IPS-18a (cell line): ENCODE data around the gene CABLES1.

Experiments used
- H3K27ac ChIP-seq: one replicate; pipeline ENCODE4 v1.5.1; 2013; ENCODE audit warnings: low read length
- H3K27me3 ChIP-seq: one replicate; pipeline ENCODE4 v1.6.1; 2013; ENCODE audit warnings: mild to moderate bottlenecking, low read length; ENCODE audit not compliant: control insufficient read depth, insufficient read depth
- H3K36me3 ChIP-seq: one replicate; pipeline ENCODE4 v1.6.1; 2013; ENCODE audit warnings: low read depth, low read length; ENCODE audit not compliant: control insufficient read depth
- H3K4me1 ChIP-seq: one replicate; pipeline ENCODE4 v1.6.1; 2013; ENCODE audit warnings: low read depth, low read length; ENCODE audit not compliant: control insufficient read depth
- H3K4me3 ChIP-seq: one replicate; pipeline ENCODE4 v1.5.1; 2013; ENCODE audit warnings: low read length
- H3K9ac ChIP-seq: one replicate; pipeline ENCODE4 v1.6.1; 2013; ENCODE audit warnings: mild to moderate bottlenecking, low read length, moderate library complexity
- H3K9me3 ChIP-seq: one replicate; pipeline ENCODE4 v1.6.1; 2013; ENCODE audit warnings: low read depth, low read length; ENCODE audit not compliant: control insufficient read depth

Gene CABLES1

GRCh38 chr18:23136326-23137096 is 1.2 kb downstream of the CABLES1 start:
- Histone ChIP-seq H3K27ac (no peak overlapping the region), H3K4me1 (peaks cover 42% of the 10 kb centered on the region), H3K4me3 (peak overlapping the region; percentile 70), H3K9ac (peak overlapping the region; percentile 74), H3K27me3 (peaks cover 21% of the 10 kb centered on the region), H3K9me3 (no peaks in the 10 kb centered on the region), H3K36me3 (peaks cover 8% of the 10 kb centered on the region)

GRCh38 chr18:23137097-23137635 is 1.9 kb downstream of the CABLES1 start:
- peaks cover 21% of the 10 kb centered on the region for H3K27me3 ChIP-seq
- H3K36me3 ChIP-seq: peaks cover 8% of the 10 kb centered on the region
- peaks cover 38% of the 10 kb centered on the region for H3K4me1 ChIP-seq
- no peaks in the 10 kb centered on the region for H3K9me3 ChIP-seq
- H3K4me3 ChIP-seq: peak overlapping the region; percentile 70
- peak overlapping the region; percentile 74 for H3K9ac ChIP-seq
- H3K27ac ChIP-seq: no peak overlapping the region

- H3K27ac ChIP-seq: no peak overlapping the region
- peaks cover 21% of the 10 kb centered on the region for H3K27me3 ChIP-seq
- H3K4me1 ChIP-seq: peaks cover 38% of the 10 kb centered on the region
- H3K9me3 ChIP-seq: no peaks in the 10 kb centered on the region
- peaks cover 8% of the 10 kb centered on the region for H3K36me3 ChIP-seq
- no peak overlapping the region for H3K9ac ChIP-seq
- peak overlapping the region; percentile 70 for H3K4me3 ChIP-seq
These were observed 2.5 kb downstream of the CABLES1 start for GRCh38 chr18:23137788-23138216.

- peaks cover 21% of the 10 kb centered on the region for H3K27me3 ChIP-seq
- H3K27ac ChIP-seq: no peak overlapping the region
- peaks cover 38% of the 10 kb centered on the region for H3K4me1 ChIP-seq
- no peak overlapping the region for H3K4me3 ChIP-seq
- no peaks in the 10 kb centered on the region for H3K9me3 ChIP-seq
- H3K36me3 ChIP-seq: peaks cover 8% of the 10 kb centered on the region
- H3K9ac ChIP-seq: no peak overlapping the region
These were observed 3.2 kb downstream of the CABLES1 start for GRCh38 chr18:23138471-23138870.

DNA sequence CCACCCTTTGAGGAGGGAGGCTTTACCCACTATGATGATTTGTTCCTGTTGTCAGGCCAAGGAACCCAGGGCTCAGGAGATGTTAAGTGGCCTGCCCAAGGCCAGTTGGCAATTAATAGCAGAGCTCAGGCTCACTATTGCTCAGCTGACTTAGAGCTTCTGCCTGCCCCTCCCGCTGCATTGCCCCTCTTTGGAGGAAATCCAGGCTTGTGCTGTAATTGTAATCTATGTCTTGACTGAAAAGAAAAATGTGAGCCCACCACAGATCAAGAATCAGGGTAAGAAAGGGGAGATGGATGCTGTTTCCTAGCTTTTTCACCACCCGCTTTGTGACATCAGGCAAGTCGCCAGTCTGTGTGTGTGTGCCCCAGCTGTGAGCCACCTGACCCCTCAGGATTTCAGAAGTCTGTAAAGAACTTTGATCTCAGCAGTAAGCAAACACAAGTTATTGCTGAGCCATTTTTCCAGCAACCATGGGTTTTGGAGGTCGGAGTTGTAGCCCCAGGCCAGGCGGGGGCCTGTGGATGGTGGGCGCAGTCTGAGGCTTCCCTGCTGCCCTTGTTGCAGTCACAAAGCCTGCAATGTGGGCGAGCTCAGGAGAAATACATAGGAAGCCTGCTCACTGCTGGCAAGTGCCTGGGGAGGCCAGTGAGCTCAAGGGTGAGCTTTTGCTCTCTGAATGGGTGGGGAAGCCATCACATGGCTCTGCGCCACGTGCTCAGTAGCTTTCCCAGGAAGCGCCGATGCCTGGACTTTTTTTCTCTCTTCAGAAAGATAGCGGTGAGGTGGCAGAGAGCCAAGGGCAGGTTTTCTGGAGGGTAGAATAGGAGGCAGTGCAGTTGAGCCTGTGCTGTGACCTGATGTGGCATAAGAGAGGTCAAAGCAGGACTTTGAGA is 6.1 kb downstream of the CABLES1 start:
- peaks cover 13% of the 10 kb centered on the region for H3K27me3 ChIP-seq
- peaks cover 34% of the 10 kb centered on the region for H3K4me1 ChIP-seq
- peaks cover 8% of the 10 kb centered on the region for H3K36me3 ChIP-seq
- H3K27ac ChIP-seq: no peak overlapping the region
- no peaks in the 10 kb centered on the region for H3K9me3 ChIP-seq
- H3K9ac ChIP-seq: no peak overlapping the region
- no peak overlapping the region for H3K4me3 ChIP-seq

GRCh38 chr18:23142251-23142929 is 7.1 kb downstream of the CABLES1 start:
- H3K9me3 ChIP-seq: no peaks in the 10 kb centered on the region
- H3K9ac ChIP-seq: no peak overlapping the region
- H3K27ac ChIP-seq: no peak overlapping the region
- H3K36me3 ChIP-seq: peaks cover 8% of the 10 kb centered on the region
- H3K4me3 ChIP-seq: no peak overlapping the region
- H3K4me1 ChIP-seq: peaks cover 40% of the 10 kb centered on the region
- peaks cover 2% of the 10 kb centered on the region for H3K27me3 ChIP-seq

GRCh38 chr18:23143016-23143814 is 7.9 kb downstream of the CABLES1 start:
- no peak overlapping the region for H3K27ac ChIP-seq
- peaks cover 31% of the 10 kb centered on the region for H3K4me1 ChIP-seq
- H3K36me3 ChIP-seq: peaks cover 4% of the 10 kb centered on the region
- H3K4me3 ChIP-seq: no peak overlapping the region
- no peaks in the 10 kb centered on the region for H3K27me3 ChIP-seq
- H3K9ac ChIP-seq: no peak overlapping the region
- no peaks in the 10 kb centered on the region for H3K9me3 ChIP-seq

- Histone ChIP-seq H3K36me3 (peaks cover 4% of the 10 kb centered on the region), H3K27me3 (no peaks in the 10 kb centered on the region), H3K4me1 (peaks cover 26% of the 10 kb centered on the region), H3K9ac (no peak overlapping the region), H3K4me3 (no peak overlapping the region), H3K27ac (no peak overlapping the region), H3K9me3 (no peaks in the 10 kb centered on the region)
These were observed 8.6 kb downstream of the CABLES1 start for GRCh38 chr18:23143815-23144261.

- H3K27me3 ChIP-seq: no peaks in the 10 kb centered on the region
- no peak overlapping the region for H3K9ac ChIP-seq
- peaks cover 26% of the 10 kb centered on the region for H3K4me1 ChIP-seq
- H3K36me3 ChIP-seq: peaks cover 3% of the 10 kb centered on the region
- H3K9me3 ChIP-seq: no peaks in the 10 kb centered on the region
- no peak overlapping the region for H3K4me3 ChIP-seq
- no peak overlapping the region for H3K27ac ChIP-seq
These were observed 9.4 kb downstream of the CABLES1 start for GRCh38 chr18:23144640-23145039.

DNA sequence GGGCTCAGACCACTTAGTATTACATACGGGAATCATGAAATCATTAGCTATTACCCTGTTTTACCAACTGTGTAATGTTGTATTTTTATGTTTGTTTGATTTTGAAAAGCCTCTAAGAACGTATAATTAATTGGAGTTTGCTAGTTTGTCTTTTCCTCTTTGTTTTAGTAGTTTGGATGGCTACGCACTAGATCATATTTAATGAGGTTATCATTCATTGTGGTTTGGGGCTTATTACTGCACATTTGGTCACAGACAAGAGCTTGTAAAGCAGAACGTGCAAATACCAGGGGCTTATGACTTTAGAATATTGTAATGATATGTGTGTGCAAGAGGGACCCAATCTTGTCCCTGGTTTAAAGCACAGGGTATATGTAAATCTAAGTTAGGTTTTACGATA is 10.3 kb downstream of the CABLES1 start:
- Histone ChIP-seq H3K36me3 (no peaks in the 10 kb centered on the region), H3K9ac (no peak overlapping the region), H3K27me3 (no peaks in the 10 kb centered on the region), H3K4me1 (peaks cover 26% of the 10 kb centered on the region), H3K4me3 (no peak overlapping the region), H3K27ac (no peak overlapping the region), H3K9me3 (no peaks in the 10 kb centered on the region)
